ENCODE measurements around the gene NUP133. TPM values are rescaled to one million over a fixed set of nuclear protein-coding genes. Genes with fewer than 3 reads are reported as not detected.

Gene NUP133
- total RNA-seq (2022) (65.2 and 67.3 TPM in 2 replicates), Bru-seq, nascent RNA (percentile 86 among the genes with signal in this experiment), BruChase-seq, experiment 1, labeled RNA remaining after a 6-hour chase (percentile 88 among the genes with signal in this experiment), BruChase-seq, experiment 2, labeled RNA remaining after a 2-hour chase (percentile 85 among the genes with signal in this experiment)
- long read RNA-seq, full-length matches to known transcripts = 132 of 161 reads
- long read RNA-seq, partial matches to known transcripts = 8 of 161 reads
- long read RNA-seq, other reads (novel, unspliced or antisense) = 21 of 161 reads

GRCh38 chr1:229507951-229508822, at the start of gene NUP133:
NUP133 (minus strand) TSS chr1:229508341; CDS start chr1:229508249, 92 bp downstream.
- H3K4me3 Mint-ChIP-seq (ENCODE audit: unreplicated experiment) = peak within 1 kb of the TSS; percentile 88
- CTCF ChIA-PET = interaction anchor here (0.6 to 3.1 kb wide), 10 partner anchors 12 to 843 kb away, joined by 3 to 14 read pairs (median 6); partner anchors contain the start of gene ABCB10
- H3K36me3 Mint-ChIP-seq (ENCODE audit: insufficient read depth, unreplicated experiment) = peaks cover 34% of the 10 kb centered on the region
- H3K4me1 Mint-ChIP-seq (ENCODE audit: insufficient read depth, unreplicated experiment) = peaks cover 13% of the 10 kb centered on the region
- BruUV-seq (replicated peaks) = no TSS peak
- no peaks in the 10 kb centered on the region for H3K9me3 Mint-ChIP-seq (ENCODE audit: unreplicated experiment)
- POLR2A ChIA-PET = interaction anchor here (0.5 to 5.7 kb wide), 61 partner anchors 7 to 1959 kb away, joined by 3 to 88 read pairs (median 4); partner anchors contain the start of genes ABCB10, CCSAP, RAB4A and TAF5L
- intact Hi-C loops (cut with micrococcal nuclease) = no loop called here
- TF ChIP-seq CTCF (IDR thresholded peaks at IDR 0.05; ENCODE audit: unreplicated experiment) = no peak
- peak; percentile 100 for DNase-seq (ENCODE audit: unreplicated experiment)
- H3K27me3 Mint-ChIP-seq (ENCODE audit: insufficient read depth, unreplicated experiment) = no peaks in the 10 kb centered on the region
- H3K27ac Mint-ChIP-seq (ENCODE audit: low read depth, unreplicated experiment) = peak within 1 kb of the TSS; percentile 99

GRCh38 chr1:229557200-229557850, 49.2 kb upstream of the NUP133 start:
- POLR2A ChIA-PET = interaction anchor here (0.6 to 8.4 kb wide), 19 partner anchors 11 to 1378 kb away, joined by 3 to 375 read pairs (median 4); partner anchors contain the start of genes NUP133, TAF5L and URB2
- intact Hi-C loops (cut with micrococcal nuclease) = no loop called here
- H3K4me1 Mint-ChIP-seq (ENCODE audit: insufficient read depth, unreplicated experiment) = peaks cover 41% of the 10 kb centered on the region
- CTCF ChIA-PET = interaction anchor here (0.6 to 4.7 kb wide), 24 partner anchors 9 to 1466 kb away, joined by 3 to 65 read pairs (median 4); partner anchors contain the start of genes NUP133, TAF5L and URB2
- peak overlapping the region; percentile 26 for H3K27ac Mint-ChIP-seq (ENCODE audit: low read depth, unreplicated experiment)
- peak; percentile 48 for DNase-seq (ENCODE audit: unreplicated experiment)
- no peaks in the 10 kb centered on the region for H3K9me3 Mint-ChIP-seq (ENCODE audit: unreplicated experiment)
- peak overlapping the region; percentile 83 for H3K4me3 Mint-ChIP-seq (ENCODE audit: unreplicated experiment)
- H3K27me3 Mint-ChIP-seq (ENCODE audit: insufficient read depth, unreplicated experiment) = no peaks in the 10 kb centered on the region
- TF ChIP-seq CTCF (IDR thresholded peaks at IDR 0.05; ENCODE audit: unreplicated experiment) = no peak
- BruUV-seq (replicated peaks) = TSS peak; percentile 40
- H3K36me3 Mint-ChIP-seq (ENCODE audit: insufficient read depth, unreplicated experiment) = peaks cover 22% of the 10 kb centered on the region

GRCh38 chr1:229554886-229555621, 46.9 kb upstream of the NUP133 start:
- no peaks in the 10 kb centered on the region for H3K27me3 Mint-ChIP-seq (ENCODE audit: insufficient read depth, unreplicated experiment)
- TF ChIP-seq CTCF (IDR thresholded peaks at IDR 0.05; ENCODE audit: unreplicated experiment) = no peak
- H3K4me1 Mint-ChIP-seq (ENCODE audit: insufficient read depth, unreplicated experiment) = peaks cover 51% of the 10 kb centered on the region
- no peak for DNase-seq (ENCODE audit: unreplicated experiment)
- peaks cover 16% of the 10 kb centered on the region for H3K36me3 Mint-ChIP-seq (ENCODE audit: insufficient read depth, unreplicated experiment)
- CTCF ChIA-PET = interaction anchor here (0.6 to 4.7 kb wide), 3 partner anchors 70 to 888 kb away, joined by 3 to 65 read pairs (median 3); partner anchors contain the start of genes TAF5L and URB2
- no TSS peak for BruUV-seq (replicated peaks)
- POLR2A ChIA-PET = interaction anchor here (0.5 to 8.4 kb wide), 4 partner anchors 40 to 280 kb away, joined by 3 to 375 read pairs (median 46); partner anchors contain the start of genes NUP133, TAF5L and URB2
- intact Hi-C loops (cut with micrococcal nuclease) = no loop called here
- H3K4me3 Mint-ChIP-seq (ENCODE audit: unreplicated experiment) = peak overlapping the region; percentile 24
- peak overlapping the region; percentile 26 for H3K27ac Mint-ChIP-seq (ENCODE audit: low read depth, unreplicated experiment)
- H3K9me3 Mint-ChIP-seq (ENCODE audit: unreplicated experiment) = no peaks in the 10 kb centered on the region
